Esophagus (tissue), 2 donors: ENCODE results near the gene UBE2I. TPM values are rescaled to one million over a fixed set of nuclear protein-coding genes. Genes with fewer than 3 reads are reported as not detected.

Source experiments
- H3K27ac ChIP-seq, 2 donors: one replicate each; pipeline ENCODE4 v1.5.1; 2013; ENCODE audit warnings: low read depth in 2 of 2, mild to moderate bottlenecking in 2 of 2, inconsistent platforms in 1 of 2, low read length in 1 of 2, moderate library complexity in 1 of 2
- H3K27me3 ChIP-seq, 2 donors: one replicate each; pipeline ENCODE4 v1.6.1; 2013; ENCODE audit warnings: low read length in 2 of 2, control low read depth in 1 of 2, mild to moderate bottlenecking in 1 of 2; ENCODE audit not compliant: insufficient read depth in 2 of 2, control insufficient read depth in 1 of 2
- H3K36me3 ChIP-seq, 2 donors: one replicate each; pipeline ENCODE4 v1.6.1; 2013; ENCODE audit warnings: low read length in 1 of 2; ENCODE audit not compliant: control insufficient read depth in 2 of 2, insufficient read depth in 2 of 2
- H3K4me1 ChIP-seq, 2 donors: one replicate each; pipeline ENCODE4 v1.6.1; 2013; ENCODE audit warnings: low read length in 1 of 2; ENCODE audit not compliant: control insufficient read depth in 2 of 2, insufficient read depth in 2 of 2
- H3K4me3 ChIP-seq, 2 donors: one replicate each; pipeline ENCODE4 v1.5.1; 2013; ENCODE audit warnings: low read length in 2 of 2, mild to moderate bottlenecking in 2 of 2, low read depth in 1 of 2, moderate library complexity in 1 of 2
- H3K9me3 ChIP-seq, 2 donors: one replicate each; pipeline ENCODE4 v1.6.1; 2013; ENCODE audit warnings: mild to moderate bottlenecking in 2 of 2, low read depth in 1 of 2, low read length in 1 of 2, moderate library complexity in 1 of 2; ENCODE audit not compliant: control insufficient read depth in 2 of 2, insufficient read depth in 1 of 2
- WGBS, 2 donors: extraction: QIAGEN DNeasy Blood & Tissue Kit; methylation state at CpG; one replicate each; pipeline ENCODE4 v1.1.7; 2013; 5-methylcytosine and 5-hydroxymethylcytosine counted together
- polyA plus RNA-seq, 2 donors: library from polyadenylated mRNA; stranded (reverse); fragments of 200-250 nt; gene quantifications; one replicate each; pipeline ENCODE4 v1.2.3, GENCODE V29; 2013
- donor health status: healthy with polysubstance abuse.
- donor health status: Bipolar disorder and iron deficiency.

UBE2I gene
- polyA plus RNA-seq, 2 donors: 35.4 to 56.9 TPM

DNA sequence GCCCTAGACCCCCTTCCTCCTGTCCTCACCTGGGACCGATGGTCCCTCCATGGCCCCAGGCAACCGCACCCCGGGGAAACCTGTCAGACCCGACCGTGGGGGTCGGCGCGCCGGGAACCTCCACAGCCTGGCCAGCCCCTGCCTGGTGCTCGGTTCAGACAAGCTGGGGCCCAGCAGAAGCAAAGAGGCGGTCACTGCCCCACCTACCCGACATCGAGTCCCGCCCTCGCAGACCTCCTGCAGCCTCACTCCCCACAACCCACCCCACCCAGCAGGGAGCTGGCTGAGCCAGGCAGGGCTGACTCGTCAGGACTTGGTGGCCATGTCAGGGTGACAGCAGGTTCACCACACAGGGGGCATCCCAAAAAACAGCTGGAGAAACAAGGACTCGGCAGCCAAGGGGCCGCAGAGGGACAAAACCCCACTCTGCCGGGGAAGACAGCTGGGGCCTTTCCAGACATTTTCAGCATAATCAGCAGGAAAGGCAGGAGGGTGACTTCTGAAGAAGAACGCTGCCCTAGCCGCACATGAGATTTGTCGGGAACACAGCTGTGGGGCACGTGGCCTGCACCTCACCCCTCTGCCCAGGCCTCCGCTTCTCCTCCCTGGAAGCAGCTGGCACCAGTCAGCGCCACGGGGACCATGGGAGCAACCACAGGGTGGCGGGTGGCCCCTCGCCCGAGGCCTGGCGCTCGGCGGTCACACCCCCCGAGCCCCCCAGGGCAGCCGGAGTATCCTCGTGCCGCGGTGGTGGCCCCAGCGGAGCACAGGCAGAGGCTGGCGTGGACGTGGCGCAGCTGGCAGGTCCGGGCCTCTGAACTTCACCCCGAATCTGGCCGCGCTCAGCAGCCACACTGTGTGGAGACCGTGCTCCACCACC is 65.2 kb downstream of the UBE2I start:
- no peaks in the 10 kb centered on the region for H3K9me3 ChIP-seq
- WGBS, 2 donors: 88 to 90% methylated on average over 42 to 46 of the region's 46 CpGs
- peaks cover 0 to 25% of the 10 kb centered on the region in 2 donors for H3K36me3 ChIP-seq

GRCh38 chr16:1375298-1375640 is 65.8 kb downstream of the UBE2I start:
- Histone ChIP-seq H3K4me3 (no peak overlapping the region), H3K27ac (no peak overlapping the region), H3K36me3 (peaks cover under 1 to 20% of the 10 kb centered on the region in 2 donors), H3K9me3 (no peaks in the 10 kb centered on the region), H3K4me1 (peaks cover 7 to 11% of the 10 kb centered on the region in 2 donors), H3K27me3 (no peaks in the 10 kb centered on the region)
- whole genome bisulfite sequencing, 2 donors: 77 to 86% methylated on average over 22 to 24 of the region's 24 CpGs

More for the DNA sequence above, 65.2 kb downstream of the UBE2I start:
- Histone ChIP-seq H3K4me1 (peaks cover 7 to 8% of the 10 kb centered on the region in 2 donors), H3K27ac (no peak overlapping the region), H3K27me3 (no peaks in the 10 kb centered on the region), H3K4me3 (no peak overlapping the region)

- Histone ChIP-seq H3K4me3 (no peak overlapping the region), H3K4me1 (peaks cover 7 to 11% of the 10 kb centered on the region in 2 donors), H3K27me3 (no peaks in the 10 kb centered on the region), H3K36me3 (peaks cover 2 to 20% of the 10 kb centered on the region in 2 donors), H3K9me3 (no peaks in the 10 kb centered on the region), H3K27ac (no peak overlapping the region)
- 88 to 92% methylated on average over 15 to 19 of the region's 19 CpGs for WGBS, 2 donors
Observed at GRCh38 chr16:1375741-1376410, 66.4 kb downstream of the UBE2I start.

Other genes with a start within 250 kb of the UBE2I start
- gene SSTR5, start 236.9 kb upstream of the UBE2I start, polyA plus RNA-seq: under 1 TPM in 1 of 2 donors, not detected in 1; 0.05 TPM
- not detected for gene C1QTNF8, start 213.4 kb upstream of the UBE2I start, polyA plus RNA-seq
- gene CACNA1H, start 156.5 kb upstream of the UBE2I start, polyA plus RNA-seq: 1 to 10 TPM; 6.4 to 6.5 TPM
- gene TPSG1, start 84.4 kb upstream of the UBE2I start, polyA plus RNA-seq: under 1 TPM; 0.10 to 0.15 TPM
- gene TPSB2, start 79.5 kb upstream of the UBE2I start, polyA plus RNA-seq: 10 to 100 TPM in 1 of 2 donors, 1 to 10 TPM in 1; 5.7 to 37.8 TPM
- 10 to 100 TPM in 1 of 2 donors, 1 to 10 TPM in 1; 2.8 to 33.0 TPM for gene TPSAB1, start 68.9 kb upstream of the UBE2I start, polyA plus RNA-seq
- 1 to 10 TPM in 1 of 2 donors, under 1 TPM in 1; 0.83 to 1.5 TPM for gene TPSD1, start 53.6 kb upstream of the UBE2I start, polyA plus RNA-seq
- 1 to 10 TPM; 1.2 to 2.7 TPM for gene BAIAP3, start 24.0 kb downstream of the UBE2I start, polyA plus RNA-seq
- gene TSR3, start 42.2 kb downstream of the UBE2I start, polyA plus RNA-seq: 10 to 100 TPM; 31.4 to 53.0 TPM
- gene GNPTG, start 42.3 kb downstream of the UBE2I start, polyA plus RNA-seq: 10 to 100 TPM; 33.6 to 39.1 TPM
- gene UNKL, start 105.1 kb downstream of the UBE2I start, polyA plus RNA-seq: 1 to 10 TPM; 5.4 to 8.1 TPM
- gene UQCC4, start 111.1 kb downstream of the UBE2I start, polyA plus RNA-seq: 10 to 100 TPM; 11.6 to 24.6 TPM
- not detected for gene PERCC1, start 121.4 kb downstream of the UBE2I start, polyA plus RNA-seq
- gene CCDC154, start 134.9 kb downstream of the UBE2I start, polyA plus RNA-seq: under 1 TPM; 0.44 to 0.98 TPM
- 10 to 100 TPM; 18.7 to 33.1 TPM for gene CLCN7, start 165.4 kb downstream of the UBE2I start, polyA plus RNA-seq
- not detected for gene PTX4, start 179.3 kb downstream of the UBE2I start, polyA plus RNA-seq
- gene TELO2, start 183.7 kb downstream of the UBE2I start, polyA plus RNA-seq: 10 to 100 TPM; 32.6 to 60.8 TPM
- gene TMEM204, start 224.0 kb downstream of the UBE2I start, polyA plus RNA-seq: 1 to 10 TPM; 3.4 to 6.2 TPM